ENCODE measurements around the gene ZNF529. TPM values are rescaled to one million over a fixed set of nuclear protein-coding genes. Genes with fewer than 3 reads are reported as not detected.

The ZNF529 gene
- total and polyA plus RNA-seq, 10 of the 15 experiments (the other 5 are each of a cell fraction or from before 2014, with no cell fraction given): 1.8 to 12.5 (median 4.5) TPM

GRCh38 chr19:36573020-36573894, at the start of gene ZNF529 (continued):
- TF ChIP-seq, protein P1, sequence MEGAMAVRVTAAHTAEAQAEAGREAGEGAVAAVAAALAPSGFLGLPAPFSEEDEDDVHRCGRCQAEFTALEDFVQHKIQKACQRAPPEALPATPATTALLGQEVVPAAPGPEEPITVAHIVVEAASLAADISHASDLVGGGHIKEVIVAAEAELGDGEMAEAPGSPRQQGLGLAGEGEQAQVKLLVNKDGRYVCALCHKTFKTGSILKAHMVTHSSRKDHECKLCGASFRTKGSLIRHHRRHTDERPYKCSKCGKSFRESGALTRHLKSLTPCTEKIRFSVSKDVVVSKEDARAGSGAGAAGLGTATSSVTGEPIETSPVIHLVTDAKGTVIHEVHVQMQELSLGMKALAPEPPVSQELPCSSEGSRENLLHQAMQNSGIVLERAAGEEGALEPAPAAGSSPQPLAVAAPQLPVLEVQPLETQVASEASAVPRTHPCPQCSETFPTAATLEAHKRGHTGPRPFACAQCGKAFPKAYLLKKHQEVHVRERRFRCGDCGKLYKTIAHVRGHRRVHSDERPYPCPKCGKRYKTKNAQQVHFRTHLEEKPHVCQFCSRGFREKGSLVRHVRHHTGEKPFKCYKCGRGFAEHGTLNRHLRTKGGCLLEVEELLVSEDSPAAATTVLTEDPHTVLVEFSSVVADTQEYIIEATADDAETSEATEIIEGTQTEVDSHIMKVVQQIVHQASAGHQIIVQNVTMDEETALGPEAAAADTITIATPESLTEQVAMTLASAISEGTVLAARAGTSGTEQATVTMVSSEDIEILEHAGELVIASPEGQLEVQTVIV (IDR thresholded peaks at IDR 0.05; ENCODE audit: borderline replicate concordance, partially characterized antibody): peak; percentile 64
- no peak for TF ChIP-seq KAT2A (conservative IDR thresholded peaks at IDR 0.05; ENCODE audit: control insufficient read depth, low read depth, low read length)
- no peak for TF ChIP-seq NFYA (IDR thresholded peaks at IDR 0.05; ENCODE audit: borderline replicate concordance, low read depth, low read length)
- peak; percentile 60; the same call in 1 of the 2 replicates for TF ChIP-seq TAF1 (IDR thresholded peaks at IDR 0.05; ENCODE audit: borderline replicate concordance, low read depth, low read length)
- TF ChIP-seq RBBP5 (conservative IDR thresholded peaks at IDR 0.05): no peak
- TF ChIP-seq E2F4 (IDR thresholded peaks at IDR 0.05; ENCODE audit: low read depth, low read length): no peak
- 0 out of 2 replicates have a peak, but pooled peaks have one; percentile 35 for TF ChIP-seq IRF5 (IDR thresholded peaks at IDR 0.05; ENCODE audit: borderline replicate concordance)
- peak; percentile 89 for TF ChIP-seq SIX5 (IDR thresholded peaks at IDR 0.05; ENCODE audit: low read depth, low read length, severe bottlenecking)
- TF ChIP-seq SUPT20H (IDR thresholded peaks at IDR 0.05; ENCODE audit: borderline replicate concordance, control insufficient read depth, low read depth, low read length): no peak
- no peak for TF ChIP-seq BRCA1 (IDR thresholded peaks at IDR 0.05; ENCODE audit: low read depth, low read length)
- 0 out of 4 replicates have a peak, but pooled peaks of 1 of the 2 experiments have one; percentile 27 for TF ChIP-seq ETV6 (conservative IDR thresholded peaks at IDR 0.05 in 1 of 2, IDR thresholded peaks at IDR 0.05 in 1 of 2; ENCODE audit: borderline replicate concordance in 1 of 2, low read depth in 1 of 2)
- peak; percentile 93 for TF ChIP-seq SREBF1 (IDR thresholded peaks at IDR 0.05; ENCODE audit: low read length)
- peak; percentile 69 for TF ChIP-seq ELK1 (IDR thresholded peaks at IDR 0.05; ENCODE audit: low read depth, low read length)
- peak; percentile 76; the same call in 1 of the 2 replicates for TF ChIP-seq POLR2AphosphoS2 (IDR thresholded peaks at IDR 0.05; ENCODE audit: low read depth, low read length)
- TF ChIP-seq, protein P2, sequence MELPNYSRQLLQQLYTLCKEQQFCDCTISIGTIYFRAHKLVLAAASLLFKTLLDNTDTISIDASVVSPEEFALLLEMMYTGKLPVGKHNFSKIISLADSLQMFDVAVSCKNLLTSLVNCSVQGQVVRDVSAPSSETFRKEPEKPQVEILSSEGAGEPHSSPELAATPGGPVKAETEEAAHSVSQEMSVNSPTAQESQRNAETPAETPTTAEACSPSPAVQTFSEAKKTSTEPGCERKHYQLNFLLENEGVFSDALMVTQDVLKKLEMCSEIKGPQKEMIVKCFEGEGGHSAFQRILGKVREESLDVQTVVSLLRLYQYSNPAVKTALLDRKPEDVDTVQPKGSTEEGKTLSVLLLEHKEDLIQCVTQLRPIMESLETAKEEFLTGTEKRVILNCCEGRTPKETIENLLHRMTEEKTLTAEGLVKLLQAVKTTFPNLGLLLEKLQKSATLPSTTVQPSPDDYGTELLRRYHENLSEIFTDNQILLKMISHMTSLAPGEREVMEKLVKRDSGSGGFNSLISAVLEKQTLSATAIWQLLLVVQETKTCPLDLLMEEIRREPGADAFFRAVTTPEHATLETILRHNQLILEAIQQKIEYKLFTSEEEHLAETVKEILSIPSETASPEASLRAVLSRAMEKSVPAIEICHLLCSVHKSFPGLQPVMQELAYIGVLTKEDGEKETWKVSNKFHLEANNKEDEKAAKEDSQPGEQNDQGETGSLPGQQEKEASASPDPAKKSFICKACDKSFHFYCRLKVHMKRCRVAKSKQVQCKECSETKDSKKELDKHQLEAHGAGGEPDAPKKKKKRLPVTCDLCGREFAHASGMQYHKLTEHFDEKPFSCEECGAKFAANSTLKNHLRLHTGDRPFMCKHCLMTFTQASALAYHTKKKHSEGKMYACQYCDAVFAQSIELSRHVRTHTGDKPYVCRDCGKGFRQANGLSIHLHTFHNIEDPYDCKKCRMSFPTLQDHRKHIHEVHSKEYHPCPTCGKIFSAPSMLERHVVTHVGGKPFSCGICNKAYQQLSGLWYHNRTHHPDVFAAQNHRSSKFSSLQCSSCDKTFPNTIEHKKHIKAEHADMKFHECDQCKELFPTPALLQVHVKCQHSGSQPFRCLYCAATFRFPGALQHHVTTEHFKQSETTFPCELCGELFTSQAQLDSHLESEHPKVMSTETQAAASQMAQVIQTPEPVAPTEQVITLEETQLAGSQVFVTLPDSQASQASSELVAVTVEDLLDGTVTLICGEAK (IDR thresholded peaks at IDR 0.05; ENCODE audit: borderline replicate concordance): peak; percentile 94

Measured in GM12878 (cell line).